ENCODE data around the gene ZRANB3. TPM values are rescaled to one million over a fixed set of nuclear protein-coding genes. Genes with fewer than 3 reads are reported as not detected.
"Not testable (repeated sequence)": the region's sequence is repeated elsewhere in the genome, so short reads cannot be mapped to it uniquely, and the experiment has no call there.

ZRANB3 gene
- total RNA-seq, 1 experiment from 2014 or later = 12.0 TPM

- Histone ChIP-seq H3K79me2 (ENCODE audit: insufficient read depth, low read length) (no peaks in the 10 kb centered on the region; the same call in 1 of the 2 replicates), H3K27ac (ENCODE audit: low read depth, low read length) (no peak overlapping the region), H3K9me3 (ENCODE audit: control insufficient read depth in 1 of 2, insufficient read depth in 1 of 2, low read depth in 1 of 2, low read length in 2 of 2) (no peaks in the 10 kb centered on the region; a peak in 2 of 4 replicates), H3K36me3 (ENCODE audit: control insufficient read depth in 1 of 2, insufficient read depth in 2 of 2, low read length in 2 of 2) (no peaks in the 10 kb centered on the region), H2AFZ (ENCODE audit: low read depth, low read length, poor library complexity, severe bottlenecking) (no peak overlapping the region), H3K4me2 (ENCODE audit: low read length) (no peak overlapping the region), H4K20me1 (ENCODE audit: insufficient read depth) (no peaks in the 10 kb centered on the region), H3K27me3 (ENCODE audit: insufficient read depth, low read length) (no peaks in the 10 kb centered on the region), H3K9me2 (ENCODE audit: insufficient read depth) (no peaks in the 10 kb centered on the region), H3K4me3 (replicated peaks in 1 of 2; ENCODE audit: low read depth in 1 of 2, low read length in 2 of 2) (no peak overlapping the region), H3K4me1 (ENCODE audit: control insufficient read depth in 1 of 2, insufficient read depth in 2 of 2, low read length in 2 of 2) (no peaks in the 10 kb centered on the region), H3K9ac (ENCODE audit: low read length) (no peak overlapping the region)
- ChIA-PET POLR2A (no interaction called here), RAD21 (ENCODE audit: low non-redundant PET in 1 of 2, low total read pairs in 2 of 2, uncharacterized antibody in 2 of 2, unreplicated experiment in 2 of 2) (no interaction called here), CTCF (no interaction called here)
- ATAC-seq (no peak), DNase-seq (ENCODE audit: low read depth, low spot score) (no peak)
- no TSS peak for BruUV-seq (replicated peaks)
- intact Hi-C loops (cut with micrococcal nuclease) = no loop called here
- TF ChIP-seq YY1 (IDR thresholded peaks at IDR 0.05; ENCODE audit: extremely low read depth, insufficient replicate concordance, low read depth, low read length) = no peak
Measured at GRCh38 chr2:135451966-135452365, 79.1 kb downstream of the ZRANB3 start.

DNA sequence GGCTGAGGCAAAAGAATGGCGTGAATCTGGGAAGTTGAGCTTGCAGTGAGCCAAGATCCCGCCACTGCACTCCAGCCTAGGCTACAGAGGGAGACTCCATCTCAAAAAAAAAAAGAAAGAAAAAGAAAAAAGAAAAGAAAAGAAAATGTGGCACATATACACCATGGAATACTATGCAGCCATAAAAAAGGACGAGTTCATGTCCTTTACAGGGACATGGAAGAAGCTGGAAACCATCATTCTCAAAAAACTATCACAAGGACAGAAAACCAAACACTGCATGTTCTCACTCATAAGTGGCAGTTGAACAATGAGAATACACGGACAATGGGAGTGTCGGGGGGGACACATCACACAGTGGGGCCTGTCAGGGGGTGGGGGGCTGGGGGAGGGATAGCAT is 88.0 kb downstream of the ZRANB3 start:
- ATAC-seq, CTCF ChIA-PET: not testable (repeated sequence)

DNA sequence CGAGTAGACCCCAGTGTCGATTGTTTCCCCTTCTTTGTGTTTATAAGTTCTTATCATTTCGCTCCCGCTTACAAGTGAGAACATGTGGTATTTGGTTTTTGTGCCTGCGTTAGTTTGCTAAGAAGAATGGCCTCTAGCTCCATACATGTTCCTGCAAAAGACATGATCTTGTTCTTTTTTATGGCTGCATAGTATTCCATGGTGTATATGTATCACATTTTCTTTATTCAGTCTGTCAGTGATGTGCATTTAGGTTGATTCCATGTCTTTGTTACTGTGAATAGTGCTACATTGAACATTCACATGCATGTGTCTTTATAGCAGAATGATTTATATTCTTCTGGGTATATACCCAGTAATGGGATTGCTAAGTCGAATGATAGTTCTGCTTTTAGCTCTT is 95.9 kb downstream of the ZRANB3 start:
- H3K9me2 ChIP-seq (ENCODE audit: insufficient read depth); H2AFZ ChIP-seq (ENCODE audit: low read depth, low read length, poor library complexity, severe bottlenecking); BruUV-seq (replicated peaks); H3K4me3 ChIP-seq (replicated peaks in 1 of 2; ENCODE audit: low read depth in 1 of 2, low read length in 2 of 2); DNase-seq (ENCODE audit: low read depth, low spot score); H3K79me2 ChIP-seq (ENCODE audit: insufficient read depth, low read length); H3K27ac ChIP-seq (ENCODE audit: low read depth, low read length); H3K4me1 ChIP-seq (ENCODE audit: control insufficient read depth in 1 of 2, insufficient read depth in 2 of 2, low read length in 2 of 2); H3K4me2 ChIP-seq (ENCODE audit: low read length); H3K9ac ChIP-seq (ENCODE audit: low read length); RAD21 ChIA-PET (ENCODE audit: low non-redundant PET in 1 of 2, low total read pairs in 2 of 2, uncharacterized antibody in 2 of 2, unreplicated experiment in 2 of 2); H3K36me3 ChIP-seq (ENCODE audit: control insufficient read depth in 1 of 2, insufficient read depth in 2 of 2, low read length in 2 of 2); H3K9me3 ChIP-seq (ENCODE audit: control insufficient read depth in 1 of 2, insufficient read depth in 1 of 2, low read depth in 1 of 2, low read length in 2 of 2); H4K20me1 ChIP-seq (ENCODE audit: insufficient read depth); H3K27me3 ChIP-seq (ENCODE audit: insufficient read depth, low read length); ATAC-seq; intact Hi-C loops (cut with micrococcal nuclease); POLR2A ChIA-PET; CTCF ChIA-PET: not testable (repeated sequence)

More for the DNA sequence above, 88.0 kb downstream of the ZRANB3 start:
- POLR2A ChIA-PET; BruUV-seq (replicated peaks); DNase-seq (ENCODE audit: low read depth, low spot score); H3K4me3 ChIP-seq (replicated peaks in 1 of 2; ENCODE audit: low read depth in 1 of 2, low read length in 2 of 2); RAD21 ChIA-PET (ENCODE audit: low non-redundant PET in 1 of 2, low total read pairs in 2 of 2, uncharacterized antibody in 2 of 2, unreplicated experiment in 2 of 2); H2AFZ ChIP-seq (ENCODE audit: low read depth, low read length, poor library complexity, severe bottlenecking); H3K27ac ChIP-seq (ENCODE audit: low read depth, low read length); H3K79me2 ChIP-seq (ENCODE audit: insufficient read depth, low read length); H3K9me2 ChIP-seq (ENCODE audit: insufficient read depth); H3K4me1 ChIP-seq (ENCODE audit: control insufficient read depth in 1 of 2, insufficient read depth in 2 of 2, low read length in 2 of 2); H3K27me3 ChIP-seq (ENCODE audit: insufficient read depth, low read length); H3K9ac ChIP-seq (ENCODE audit: low read length); H3K4me2 ChIP-seq (ENCODE audit: low read length); H4K20me1 ChIP-seq (ENCODE audit: insufficient read depth); intact Hi-C loops (cut with micrococcal nuclease); H3K9me3 ChIP-seq (ENCODE audit: control insufficient read depth in 1 of 2, insufficient read depth in 1 of 2, low read depth in 1 of 2, low read length in 2 of 2); H3K36me3 ChIP-seq (ENCODE audit: control insufficient read depth in 1 of 2, insufficient read depth in 2 of 2, low read length in 2 of 2): not testable (repeated sequence)

Measured in HCT116 (cell line).